K562 (cell line): ENCODE results near the gene ZNF821. TPM values are rescaled to one million over a fixed set of nuclear protein-coding genes. Genes with fewer than 3 reads are reported as not detected.

ENCODE experiments used
- ATAC-seq: fragments of 200-7000 bp; cut with Tn5 transposase; 3 replicates; pipeline ENCODE4 v1.9.1; 2020; ENCODE audit warnings: moderate library complexity
- BruUV-seq: library from RNA; stranded (reverse); fragments of 400-500 nt; replicated peaks from 2 replicates; lab custom pipeline; 2021; lab: Mats Ljungman, UMichigan
- CTCF ChIA-PET: fragments of 300-600 bp; formaldehyde crosslinking; extraction: SDS; loops from one replicate; lab custom pipeline; 2021; ENCODE audit warnings: low intra/inter-chr PET ratio; lab: Yijun Ruan, JAX
- POLR2A ChIA-PET: fragments of 300-600, 350-650 bp; sonication (Branson Sonifier 250); formaldehyde crosslinking; extraction: SDS; loops from one replicate; lab custom pipeline; 2021; ENCODE audit warnings: antibody characterized with exemption, inconsistent platforms; lab: Yijun Ruan, JAX
- DNase-seq, 4 experiments: peaks; one replicate each; pipeline versions ENCODE4 v3.0.0 to v3.0.0-alpha.2; 2011 to 2018; ENCODE audit warnings: low spot score in 3 of 4, mixed read lengths in 3 of 4; ENCODE audit errors: extremely low read depth in 1 of 4
- FAIRE-seq: peaks from 2 replicates; lab custom pipeline; 2011; peaks lifted over from hg19 to GRCh38; lab: Jason Lieb, UNC
- H2AFZ ChIP-seq: 2 replicates; pipeline ENCODE4 v1.6.0; 2011; ENCODE audit warnings: low read depth, low read length, control low read depth, inconsistent platforms
- H3K27ac ChIP-seq: fragments of 200-600 bp; 3 replicates; pipeline ENCODE4 v1.8.0; 2011; ENCODE audit warnings: low read depth, mild to moderate bottlenecking, control low read depth, inconsistent platforms, low read length, moderate library complexity, mixed read lengths; ENCODE audit errors: extremely low read depth
- H3K27me3 ChIP-seq, 2 experiments: fragments of 300-600 bp in 1 of 2; 2 replicates in 1 of 2; 3 replicates in 1 of 2; pipeline versions ENCODE4 v1.6.0 to v1.8.0; 2011; ENCODE audit warnings: inconsistent platforms in 2 of 2, low read length in 2 of 2, mild to moderate bottlenecking in 1 of 2, mixed read lengths in 1 of 2, moderate library complexity in 1 of 2; ENCODE audit not compliant: control insufficient read depth in 2 of 2, insufficient read depth in 2 of 2
- H3K36me3 ChIP-seq: fragments of 300-600 bp; 3 replicates; pipeline ENCODE4 v1.8.0; 2011; ENCODE audit warnings: mild to moderate bottlenecking, low read length, inconsistent platforms; ENCODE audit not compliant: control insufficient read depth, insufficient read depth
- H3K4me1 ChIP-seq, 2 experiments: fragments of 200-600 bp in 1 of 2; replicated peaks in 1 of 2; 2 replicates in 1 of 2; 3 replicates in 1 of 2; pipeline versions ENCODE4 v1.5.1 to v1.8.0; 2011; ENCODE audit warnings: inconsistent platforms in 2 of 2, low read length in 2 of 2, mild to moderate bottlenecking in 1 of 2, mixed read lengths in 1 of 2, moderate library complexity in 1 of 2; ENCODE audit not compliant: control insufficient read depth in 2 of 2, insufficient read depth in 2 of 2
- H3K4me2 ChIP-seq: 2 replicates; pipeline ENCODE4 v1.6.1; 2011; ENCODE audit warnings: low read length, control low read depth, inconsistent platforms, mixed read lengths; ENCODE audit not compliant: insufficient read depth
- H3K4me3 ChIP-seq: fragments of 200-600 bp; sonication (generic), shearing (Covaris generic); 2 replicates; pipeline ENCODE4 v1.5.1; 2016; ENCODE audit warnings: control low read depth, inconsistent platforms
- H3K79me2 ChIP-seq: fragments of 200-600 bp; 3 replicates; pipeline ENCODE4 v1.8.0; 2011; ENCODE audit warnings: low read length, inconsistent platforms; ENCODE audit not compliant: control insufficient read depth, insufficient read depth
- H3K9ac ChIP-seq, 2 experiments: 2 replicates each; pipeline versions ENCODE4 v1.6.0 to v1.6.1; 2011; ENCODE audit warnings: low read depth in 2 of 2, low read length in 2 of 2, control low read depth in 1 of 2, inconsistent platforms in 1 of 2, mild to moderate bottlenecking in 1 of 2, mixed read lengths in 1 of 2; ENCODE audit not compliant: insufficient read depth in 1 of 2
- H3K9me1 ChIP-seq: one replicate; pipeline ENCODE4 v1.6.0; 2011; ENCODE audit warnings: inconsistent platforms, mild to moderate bottlenecking, low read length, moderate library complexity; ENCODE audit not compliant: control insufficient read depth, insufficient read depth
- H3K9me3 ChIP-seq: replicated peaks from 2 replicates; pipeline ENCODE4 v1.5.1; 2011; ENCODE audit warnings: low read depth, low read length, inconsistent platforms; ENCODE audit not compliant: control insufficient read depth, insufficient read depth
- H4K20me1 ChIP-seq: replicated peaks from 2 replicates; pipeline ENCODE4 v1.6.1; 2011; ENCODE audit warnings: low read length, inconsistent platforms, mixed read lengths; ENCODE audit not compliant: control insufficient read depth, insufficient read depth
- ADNP ChIP-seq: fragments of 200-800 bp; sonication (Bioruptor generic); IDR thresholded peaks from 2 replicates; pipeline ENCODE4 v1.6.1; 2016; ENCODE audit warnings: missing genetic modification characterization, missing compliant biosample characterization
- HCFC1 ChIP-seq: IDR thresholded peaks from 2 replicates; pipeline ENCODE4 v1.6.1; 2012; ENCODE audit warnings: low read depth, low read length, improper control_type of control experiment
- SIRT6 ChIP-seq: IDR thresholded peaks from one replicate; pipeline ENCODE4 v1.6.1; 2012; ENCODE audit warnings: low read depth, mild to moderate bottlenecking, control low read depth, inconsistent platforms, low read length, moderate library complexity
- TEAD1 ChIP-seq, 2 experiments: fragments of 450-650 bp in 1 of 2; sonication (generic) in 1 of 2; formaldehyde crosslinking; IDR thresholded peaks; 2 replicates each; pipeline versions ENCODE4 v1.4.0 to v1.8.0; 2020 to 2022; ENCODE audit warnings: mild to moderate bottlenecking in 2 of 2, missing genetic modification reagents in 1 of 2
- ZNF12 ChIP-seq: sonication (generic); formaldehyde crosslinking; IDR thresholded peaks from 2 replicates; pipeline ENCODE4 v1.4.0; 2020; ENCODE audit warnings: mild to moderate bottlenecking, missing genetic modification reagents
- WGBS: fragments of 100-300 bp; shearing (Covaris generic); methylation state at CpG from one replicate; pipeline ENCODE4 v1.1.6; 2016; ENCODE audit warnings: low coverage, mixed read lengths; ENCODE audit not compliant: insufficient coverage; ENCODE audit errors: missing lambda C conversion rate; 5-methylcytosine and 5-hydroxymethylcytosine counted together
- in situ Hi-C: fragments of 300-500 bp; cut with MboI; formaldehyde crosslinking; loops from 4 replicates; pipeline ENCODE4 v1.15.0; 2018; ENCODE audit warnings: inconsistent platforms, mixed read lengths
- intact Hi-C: fragments of 100-400 bp; cut with micrococcal nuclease; formaldehyde crosslinking; loops from 2 replicates; pipeline ENCODE4 v1.14.2; 2022
- polyA plus RNA-seq, 8 experiments: library from polyadenylated mRNA; depleted of rRNA in 4 of 8; stranded (reverse) in 5 of 8; unstranded in 3 of 8; fragments of >200 nt; fragmentation: Nextera tagmentation in 2 of 8; fragmentation: Illumina TruSeq in 1 of 8; extraction: Ambion mirVana in 2 of 8; extraction: Trizol in 1 of 8; gene quantifications; 2 replicates each; pipeline versions ENCODE4 v1.2.1 to v1.2.3, GENCODE V29; 2011 to 2014; ENCODE audit warnings: inconsistent platforms in 1 of 8, missing spikeins in 1 of 8
- total RNA-seq, 7 experiments: library from RNA; depleted of rRNA in 6 of 7; stranded (reverse); fragments of >200 nt in 6 of 7; fragmentation: Illumina TruSeq in 2 of 7; extraction: Trizol in 2 of 7; gene quantifications; 2 replicates each; pipeline versions ENCODE4 v1.2.1 to v1.2.3, GENCODE V29; 2011 to 2021; ENCODE audit warnings: low replicate concordance in 1 of 7
- TF ChIP-seq, protein P1 (sequence below), 2 experiments: fragments of 450-650 bp in 1 of 2; sonication (generic) in 1 of 2; formaldehyde crosslinking in 1 of 2; IDR thresholded peaks; 2 replicates each; pipeline versions ENCODE4 v1.7.1 to v1.9.0; 2016 to 2022; ENCODE audit warnings: inconsistent platforms in 1 of 2, mild to moderate bottlenecking in 1 of 2, missing genetic modification reagents in 1 of 2
- TF ChIP-seq, protein P2 (sequence below): sonication (generic); formaldehyde crosslinking; IDR thresholded peaks from 2 replicates; pipeline ENCODE4 v1.8.0; 2022; ENCODE audit warnings: missing genetic modification reagents, mild to moderate bottlenecking, borderline replicate concordance

ZNF821 gene
- total and polyA plus RNA-seq, 9 of the 15 experiments (the other 6 are each of a cell fraction or from before 2014, with no cell fraction given) = 0.38 to 5.6 (median 3.6) TPM

DNA sequence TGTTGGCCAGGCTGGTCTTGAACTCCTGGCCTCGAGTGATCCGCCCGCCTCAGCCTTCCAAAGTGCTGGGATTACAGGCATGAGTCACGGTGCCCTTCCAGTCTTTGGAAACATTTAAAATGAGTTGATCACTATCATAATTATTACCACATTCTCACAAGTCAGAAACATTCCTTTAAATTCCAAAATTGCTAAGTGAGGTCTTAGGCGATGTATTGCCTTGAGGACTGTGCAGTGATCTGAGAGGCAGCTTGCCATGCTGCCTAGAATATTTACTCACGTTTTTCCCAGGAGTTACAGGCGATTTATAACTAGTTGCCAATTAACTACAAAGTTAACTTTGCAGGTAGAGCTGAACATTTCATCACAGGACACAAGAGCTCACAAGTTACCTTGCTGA lies 43.9 kb downstream of the ZNF821 start:
- FAIRE-seq (no peak), ATAC-seq (no peak), DNase-seq (no peak)
- Histone ChIP-seq H3K79me2 (no peaks in the 10 kb centered on the region), H2AFZ (peak overlapping the region; percentile 64), H3K9me1 (no peaks in the 10 kb centered on the region), H3K9ac (no peak overlapping the region), H3K4me3 (no peak overlapping the region), H3K27ac (no peak overlapping the region), H3K9me3 (no peaks in the 10 kb centered on the region), H3K36me3 (no peaks in the 10 kb centered on the region), H3K27me3 (no peaks in the 10 kb centered on the region), H3K4me2 (no peak overlapping the region), H3K4me1 (peaks cover 3 to 5% of the 10 kb centered on the region in 2 experiments; a peak in 3 of 5 replicates), H4K20me1 (no peaks in the 10 kb centered on the region)
- ChIA-PET CTCF (no interaction called here), POLR2A (interaction anchor here (0.6 to 1.1 kb wide), 3 partner anchors 19 to 45 kb away, joined by 3 read pairs; no protein-coding TSS in a partner anchor)
- intact Hi-C loops (no loop called here), in situ Hi-C loops (no loop called here)
- WGBS = 51% methylated on average over 7 of the region's 7 CpGs
- BruUV-seq = no TSS peak
- no peak for TF ChIP-seq ZNF12
- TF ChIP-seq, protein P1, sequence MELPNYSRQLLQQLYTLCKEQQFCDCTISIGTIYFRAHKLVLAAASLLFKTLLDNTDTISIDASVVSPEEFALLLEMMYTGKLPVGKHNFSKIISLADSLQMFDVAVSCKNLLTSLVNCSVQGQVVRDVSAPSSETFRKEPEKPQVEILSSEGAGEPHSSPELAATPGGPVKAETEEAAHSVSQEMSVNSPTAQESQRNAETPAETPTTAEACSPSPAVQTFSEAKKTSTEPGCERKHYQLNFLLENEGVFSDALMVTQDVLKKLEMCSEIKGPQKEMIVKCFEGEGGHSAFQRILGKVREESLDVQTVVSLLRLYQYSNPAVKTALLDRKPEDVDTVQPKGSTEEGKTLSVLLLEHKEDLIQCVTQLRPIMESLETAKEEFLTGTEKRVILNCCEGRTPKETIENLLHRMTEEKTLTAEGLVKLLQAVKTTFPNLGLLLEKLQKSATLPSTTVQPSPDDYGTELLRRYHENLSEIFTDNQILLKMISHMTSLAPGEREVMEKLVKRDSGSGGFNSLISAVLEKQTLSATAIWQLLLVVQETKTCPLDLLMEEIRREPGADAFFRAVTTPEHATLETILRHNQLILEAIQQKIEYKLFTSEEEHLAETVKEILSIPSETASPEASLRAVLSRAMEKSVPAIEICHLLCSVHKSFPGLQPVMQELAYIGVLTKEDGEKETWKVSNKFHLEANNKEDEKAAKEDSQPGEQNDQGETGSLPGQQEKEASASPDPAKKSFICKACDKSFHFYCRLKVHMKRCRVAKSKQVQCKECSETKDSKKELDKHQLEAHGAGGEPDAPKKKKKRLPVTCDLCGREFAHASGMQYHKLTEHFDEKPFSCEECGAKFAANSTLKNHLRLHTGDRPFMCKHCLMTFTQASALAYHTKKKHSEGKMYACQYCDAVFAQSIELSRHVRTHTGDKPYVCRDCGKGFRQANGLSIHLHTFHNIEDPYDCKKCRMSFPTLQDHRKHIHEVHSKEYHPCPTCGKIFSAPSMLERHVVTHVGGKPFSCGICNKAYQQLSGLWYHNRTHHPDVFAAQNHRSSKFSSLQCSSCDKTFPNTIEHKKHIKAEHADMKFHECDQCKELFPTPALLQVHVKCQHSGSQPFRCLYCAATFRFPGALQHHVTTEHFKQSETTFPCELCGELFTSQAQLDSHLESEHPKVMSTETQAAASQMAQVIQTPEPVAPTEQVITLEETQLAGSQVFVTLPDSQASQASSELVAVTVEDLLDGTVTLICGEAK (IDR thresholded peaks at IDR 0.05) = no peak
- TF ChIP-seq, protein P1 (CRISPR knock-in tag; IDR thresholded peaks at IDR 0.05) = no peak
- TF ChIP-seq TEAD1 (CRISPR knock-in tag; IDR thresholded peaks at IDR 0.05) = no peak
- no peak for TF ChIP-seq SIRT6
- peak; percentile 30; the same call in 1 of the 2 replicates for TF ChIP-seq ADNP (tag)
- TF ChIP-seq, protein P2, sequence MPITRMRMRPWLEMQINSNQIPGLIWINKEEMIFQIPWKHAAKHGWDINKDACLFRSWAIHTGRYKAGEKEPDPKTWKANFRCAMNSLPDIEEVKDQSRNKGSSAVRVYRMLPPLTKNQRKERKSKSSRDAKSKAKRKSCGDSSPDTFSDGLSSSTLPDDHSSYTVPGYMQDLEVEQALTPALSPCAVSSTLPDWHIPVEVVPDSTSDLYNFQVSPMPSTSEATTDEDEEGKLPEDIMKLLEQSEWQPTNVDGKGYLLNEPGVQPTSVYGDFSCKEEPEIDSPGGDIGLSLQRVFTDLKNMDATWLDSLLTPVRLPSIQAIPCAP (CRISPR knock-in tag) = no peak
- no peak for TF ChIP-seq HCFC1
